Hematopoietic multipotent progenitor cell treated with erythropoietin and hydrocortisone succinate and interleukin-3 and kit ligand, for 15 days (in vitro differentiated cells): ENCODE measurements around the gene ARHGAP10.

Experiments
- DNase-seq: peaks from one replicate; pipeline ENCODE4 v3.0.0-alpha.2; 2015; ENCODE audit warnings: low spot score

The ARHGAP10 gene

GRCh38 chr4:147733716-147734344 lies 1.9 kb downstream of the ARHGAP10 start:
- DNase-seq: no peak

- no peak for DNase-seq
Observed at GRCh38 chr4:147734496-147734895, 2.6 kb downstream of the ARHGAP10 start.

DNA sequence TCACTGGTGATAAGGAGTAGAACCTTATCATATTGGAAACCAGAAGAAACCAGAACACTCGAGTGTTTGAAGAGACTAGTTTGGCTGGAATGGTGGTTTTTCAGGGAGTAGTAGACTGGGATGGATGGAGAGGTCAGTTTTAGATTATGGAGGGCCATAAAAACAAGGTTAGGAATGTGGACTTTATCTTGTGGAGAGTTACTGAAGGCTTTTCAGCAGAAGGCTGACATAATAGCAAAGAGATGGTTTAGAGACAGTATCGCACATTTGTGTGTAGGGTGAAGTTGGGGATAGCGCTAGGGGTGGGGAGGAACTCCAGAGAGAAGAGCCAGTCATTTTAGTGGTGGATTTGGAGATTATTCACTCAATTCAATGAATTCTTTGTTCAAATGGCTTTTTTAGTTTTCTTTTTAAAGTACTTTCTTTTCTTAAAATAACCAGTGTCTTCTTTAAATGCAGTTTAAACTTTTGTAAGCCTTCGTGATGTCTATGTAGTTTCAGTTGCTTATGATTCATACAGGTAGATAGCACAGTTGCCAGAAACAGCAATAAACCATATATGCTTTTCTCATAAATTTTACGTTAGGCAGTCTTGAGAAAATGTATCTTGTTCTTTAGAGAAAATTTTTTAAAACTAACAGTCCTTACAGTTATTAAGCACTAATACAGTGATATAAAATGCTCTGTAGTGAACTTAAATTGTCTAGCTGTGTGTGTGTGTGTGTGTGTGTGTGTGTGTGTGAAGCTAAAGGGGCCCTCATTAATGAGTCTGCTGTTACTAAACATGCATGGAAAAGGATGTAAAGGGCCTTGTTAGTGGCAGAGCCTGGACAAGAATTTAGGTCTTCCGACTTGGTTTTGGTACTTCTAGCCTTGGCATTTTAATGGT lies 3.8 kb downstream of the ARHGAP10 start:
- DNase-seq: no peak

DNA sequence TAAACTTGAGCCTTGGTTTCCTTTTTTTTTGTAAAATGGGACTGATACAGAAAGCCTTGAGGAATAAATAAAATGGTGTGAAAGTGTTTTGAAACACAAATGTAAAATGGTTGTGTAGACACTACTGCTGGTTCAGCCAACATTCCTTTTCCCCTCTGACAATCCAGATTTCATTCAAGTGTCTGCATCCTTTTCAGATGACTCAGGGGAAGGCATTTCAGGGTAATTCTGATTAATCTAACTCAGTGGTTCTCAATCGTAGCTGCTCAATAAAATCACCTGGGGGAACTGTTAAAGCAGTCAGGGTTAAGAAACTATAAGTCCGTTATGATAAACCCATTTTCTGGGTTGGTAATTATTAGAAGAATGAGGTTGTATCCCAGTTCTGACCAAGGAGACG lies 4.6 kb downstream of the ARHGAP10 start:
- DNase-seq: no peak

- DNase-seq: no peak
Observed at GRCh38 chr4:147737623-147738022, 5.7 kb downstream of the ARHGAP10 start.

GRCh38 chr4:147739239-147739823 lies 7.4 kb downstream of the ARHGAP10 start:
- DNase-seq: no peak

DNA sequence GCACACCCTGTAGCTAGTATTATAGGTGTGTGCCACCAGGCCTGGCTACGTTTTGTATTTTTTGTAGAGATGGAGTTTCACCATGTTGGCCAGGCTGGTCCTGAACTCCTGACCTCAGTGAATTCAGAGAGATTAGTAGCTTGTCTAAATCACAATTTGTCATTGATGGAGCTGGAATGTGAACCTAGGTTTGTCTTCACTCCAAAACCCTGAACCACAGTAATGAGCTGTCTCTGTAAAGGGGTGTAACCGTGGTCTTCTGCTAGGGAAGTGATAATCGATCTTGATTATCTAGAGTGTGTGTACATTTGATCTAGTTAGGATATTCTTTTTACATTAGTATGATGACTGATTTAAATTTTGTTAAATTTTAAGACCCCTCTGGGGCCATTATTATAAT lies 8.3 kb downstream of the ARHGAP10 start:
- no peak for DNase-seq

DNA sequence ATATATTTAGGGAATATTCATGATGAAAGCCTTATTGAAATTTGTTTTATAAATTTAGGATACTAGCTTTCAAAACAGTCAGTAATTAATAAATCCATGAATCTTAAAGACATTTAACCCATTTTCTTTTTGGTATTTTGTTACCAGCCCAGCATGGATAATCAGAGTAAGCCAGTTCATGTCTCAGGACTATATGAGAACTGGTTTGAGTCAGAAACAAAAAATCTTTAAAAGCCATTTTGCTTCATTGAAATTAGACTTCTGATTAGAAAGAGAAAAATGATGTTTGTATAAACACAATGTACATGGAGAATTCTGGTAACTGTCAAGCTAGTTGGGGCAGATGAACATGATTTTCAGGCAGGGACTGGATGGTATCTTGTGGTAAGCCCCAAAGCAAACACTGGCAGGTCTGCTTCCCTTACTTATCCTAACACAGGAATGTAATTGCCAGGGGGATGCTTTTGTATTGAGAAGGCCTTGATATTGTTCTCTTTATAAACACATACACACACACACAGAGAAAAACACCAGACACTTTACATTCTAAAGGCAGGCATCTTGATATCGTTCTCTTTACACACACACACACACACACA lies 9.4 kb downstream of the ARHGAP10 start:
- no peak for DNase-seq

- DNase-seq: no peak
Observed at GRCh38 chr4:147747787-147748454, 16.0 kb downstream of the ARHGAP10 start.

DNA sequence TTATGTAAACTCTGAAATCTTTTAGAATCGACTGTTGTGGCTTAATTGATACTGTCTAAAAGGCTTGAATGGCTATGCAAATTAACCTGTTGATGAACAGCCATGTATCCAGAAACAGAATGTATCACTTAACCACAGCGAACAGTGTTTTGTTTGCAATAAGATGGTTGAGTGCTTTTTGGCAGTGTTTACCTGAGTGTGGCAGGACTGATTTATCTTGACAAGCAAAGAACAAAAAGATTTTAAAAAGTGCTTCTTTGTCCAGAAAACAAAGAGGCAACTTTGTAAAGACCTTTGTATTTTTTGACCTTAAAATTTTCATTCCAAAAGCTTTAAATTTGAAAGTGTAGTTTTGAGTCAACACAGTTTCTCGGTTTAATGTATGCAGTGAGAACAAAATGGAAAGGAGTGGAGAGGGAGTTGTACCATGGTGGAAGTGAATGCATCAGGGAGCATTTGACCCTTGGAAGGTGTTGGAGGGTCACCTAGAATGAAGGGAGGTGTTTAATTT lies 18.0 kb downstream of the ARHGAP10 start:
- no peak for DNase-seq

GRCh38 chr4:147753047-147753446 lies 21.2 kb downstream of the ARHGAP10 start:
- no peak for DNase-seq

- DNase-seq: no peak
Observed at GRCh38 chr4:147754037-147754445, 22.2 kb downstream of the ARHGAP10 start.

DNA sequence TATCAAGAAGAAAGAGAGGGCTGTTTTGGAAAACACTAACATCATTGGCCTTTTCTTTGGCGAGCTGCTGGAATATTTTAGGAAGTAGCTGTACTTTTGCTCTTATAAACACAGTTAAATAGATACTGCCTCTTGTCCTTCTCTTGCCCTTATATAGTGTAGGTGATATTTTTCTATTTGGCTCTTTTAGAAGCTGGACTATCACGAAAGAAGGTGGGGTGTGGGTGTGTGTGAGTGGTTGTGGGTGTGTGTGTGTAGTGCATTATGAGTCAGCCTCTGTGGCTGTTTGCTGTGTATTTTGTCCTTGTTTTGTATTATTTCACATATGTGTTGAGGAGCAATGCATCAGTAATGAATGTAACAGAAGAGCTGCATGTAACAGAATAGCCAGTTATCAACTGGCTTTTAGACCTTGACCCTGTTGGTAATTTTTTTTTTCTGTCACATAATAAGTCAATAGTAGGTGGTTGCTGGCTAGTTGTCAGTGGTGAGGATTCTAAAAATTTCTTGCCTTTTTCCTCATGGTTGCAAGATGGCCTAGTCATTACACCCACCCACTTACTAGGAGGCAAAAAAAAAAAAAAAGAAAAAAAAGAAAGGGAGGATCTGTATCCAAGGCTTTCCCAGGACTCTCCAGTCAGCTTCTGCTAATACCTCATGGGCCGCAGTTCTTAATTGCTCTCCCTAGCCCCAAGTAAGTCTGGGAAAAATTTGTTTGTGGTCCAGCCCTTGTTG lies 23.8 kb downstream of the ARHGAP10 start:
- DNase-seq: no peak

DNA sequence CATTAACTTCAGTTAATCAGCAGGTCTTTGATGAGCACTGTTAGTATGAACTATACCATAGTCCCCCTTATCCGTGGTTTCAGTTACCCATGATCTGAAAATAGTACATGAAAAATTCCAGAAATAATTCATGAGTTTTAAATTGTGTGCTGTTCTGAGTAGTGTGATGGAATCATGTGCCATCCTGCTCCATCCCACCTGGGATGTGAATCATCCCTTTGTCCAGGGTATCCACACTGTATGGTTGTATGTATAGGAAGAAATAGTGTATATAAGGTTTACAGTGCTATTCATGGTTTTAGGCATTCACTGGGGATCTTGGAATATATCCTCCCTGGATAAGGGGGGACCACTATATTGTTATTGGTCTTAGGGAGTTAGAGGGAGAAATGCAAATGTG lies 24.5 kb downstream of the ARHGAP10 start:
- DNase-seq: no peak

DNA sequence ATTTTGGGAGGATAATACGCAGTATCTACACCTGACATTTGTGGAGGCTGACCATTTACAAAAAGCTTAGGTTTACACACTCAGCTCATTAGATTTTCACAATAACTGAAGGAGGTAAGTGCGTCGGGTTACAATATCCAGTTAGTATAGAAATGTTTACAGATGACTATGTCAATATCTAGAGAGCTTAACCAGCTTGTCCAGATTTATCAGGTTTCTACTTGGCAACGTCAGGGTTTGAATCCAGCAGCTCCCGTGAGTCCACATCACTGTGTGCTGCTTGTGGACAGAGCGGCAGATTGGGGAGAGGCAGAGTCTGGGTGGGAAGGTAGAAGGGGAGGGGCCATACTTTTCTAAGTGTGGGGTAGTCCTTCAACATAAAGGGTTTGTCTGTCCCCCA lies 28.3 kb downstream of the ARHGAP10 start:
- no peak for DNase-seq

- no peak for DNase-seq
Observed at GRCh38 chr4:147760695-147761094, 28.8 kb downstream of the ARHGAP10 start.

- no peak for DNase-seq
Observed at GRCh38 chr4:147761218-147761883, 29.5 kb downstream of the ARHGAP10 start.

- DNase-seq: no peak
Observed at GRCh38 chr4:147764337-147764736, 32.4 kb downstream of the ARHGAP10 start.

DNA sequence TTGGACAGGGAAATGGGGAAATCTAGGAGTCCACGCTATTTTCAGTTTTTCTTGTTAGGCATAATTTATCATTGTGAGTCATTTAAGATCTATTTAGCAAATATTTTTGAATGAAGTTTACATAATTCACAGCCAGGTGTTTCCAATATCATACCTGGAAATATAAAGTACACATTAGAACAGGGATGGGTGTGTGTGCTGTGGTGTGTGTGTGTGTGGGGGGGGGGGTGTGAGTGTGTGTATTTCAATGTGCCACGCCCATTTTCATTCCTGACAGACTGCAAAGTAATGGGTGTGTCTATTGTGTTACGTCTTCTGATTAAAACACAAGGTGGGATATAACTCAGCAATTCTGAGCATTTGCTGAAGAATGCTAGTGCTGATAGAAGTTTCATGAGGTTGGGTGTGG lies 33.2 kb downstream of the ARHGAP10 start:
- no peak for DNase-seq

DNA sequence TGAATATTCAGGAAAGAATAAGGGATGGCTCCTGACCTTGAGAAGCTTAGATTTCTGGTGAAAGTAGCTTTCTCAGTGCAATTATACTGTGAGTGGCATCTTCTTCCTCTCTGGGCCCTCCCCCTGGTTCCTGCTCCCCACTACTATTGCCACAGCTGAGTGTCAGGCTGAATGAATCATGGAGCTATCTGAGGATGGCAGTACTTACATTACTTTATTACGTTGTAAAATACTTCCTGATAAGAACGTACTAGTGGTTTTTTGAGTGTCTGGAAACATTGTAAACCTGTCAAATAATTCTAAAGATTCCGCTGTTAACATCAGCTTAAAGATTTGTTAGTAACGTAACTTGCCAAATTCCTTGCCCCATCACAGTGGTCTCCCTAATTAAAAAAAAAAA lies 36.2 kb downstream of the ARHGAP10 start:
- DNase-seq: no peak

- no peak for DNase-seq
Observed at GRCh38 chr4:147769386-147769785, 37.5 kb downstream of the ARHGAP10 start.
